Panc1 (cell line): Measurements from ENCODE around the gene PRR30. TPM values are rescaled to one million over a fixed set of nuclear protein-coding genes. Genes with fewer than 3 reads are reported as not detected.

ENCODE experiments used
- ATAC-seq: fragments of 200-7000 bp; cut with Tn5 transposase; 2 replicates; pipeline ENCODE4 v1.9.1; 2020; ENCODE audit warnings: mild to moderate bottlenecking, moderate library complexity
- BruUV-seq: library from RNA; stranded (reverse); fragments of 400-500 nt; replicated peaks from 2 replicates; lab custom pipeline; 2021; lab: Mats Ljungman, UMichigan
- CTCF ChIA-PET: fragments of 300-600 bp; sonication (Branson Sonifier 250); formaldehyde crosslinking; loops from one replicate; lab custom pipeline; 2022; ENCODE audit warnings: antibody characterized with exemption; lab: Charles Lee
- POLR2A ChIA-PET: fragments of 300-600 bp; sonication (Branson Sonifier 250); formaldehyde crosslinking; loops from one replicate; lab custom pipeline; 2022; ENCODE audit warnings: antibody characterized with exemption; lab: Charles Lee
- DNase-seq: peaks from one replicate; pipeline ENCODE4 v3.0.0-alpha.2; 2010; ENCODE audit warnings: low read depth, low spot score
- H3K27ac ChIP-seq: 2 replicates; pipeline ENCODE4 v1.5.1; 2011; ENCODE audit warnings: mild to moderate bottlenecking, low read length, inconsistent platforms
- H3K27me3 ChIP-seq: fragments of 200-500 bp; sonication (Bioruptor generic); 2 replicates; pipeline ENCODE4 v1.6.0; 2014; ENCODE audit warnings: low read length, inconsistent platforms; ENCODE audit not compliant: control insufficient read depth, insufficient read depth
- H3K36me3 ChIP-seq: fragments of 200-500 bp; sonication (Bioruptor generic); 2 replicates; pipeline ENCODE4 v1.5.1; 2014; ENCODE audit warnings: inconsistent platforms, mild to moderate bottlenecking, low read length, moderate library complexity; ENCODE audit not compliant: control insufficient read depth, insufficient read depth
- H3K4me1 ChIP-seq: 2 replicates; pipeline ENCODE4 v1.5.1; 2011; ENCODE audit warnings: inconsistent platforms, mild to moderate bottlenecking, low read length, moderate library complexity; ENCODE audit not compliant: control insufficient read depth, insufficient read depth
- H3K4me3 ChIP-seq, 2 experiments: 2 replicates each; pipeline ENCODE4 v1.5.1; 2011 to 2012; ENCODE audit warnings: low read depth in 2 of 2, low read length in 2 of 2, mild to moderate bottlenecking in 2 of 2, inconsistent platforms in 1 of 2, moderate library complexity in 1 of 2
- H3K9me3 ChIP-seq: fragments of 200-500 bp; sonication (Bioruptor generic); 2 replicates; pipeline ENCODE4 v1.5.1; 2014; ENCODE audit warnings: low read depth, mild to moderate bottlenecking, inconsistent platforms, low read length, moderate library complexity; ENCODE audit not compliant: control insufficient read depth, insufficient read depth
- POLR2AphosphoS5 ChIP-seq: IDR thresholded peaks from 2 replicates; pipeline ENCODE4 v1.6.1; 2012; ENCODE audit warnings: mild to moderate bottlenecking, low read depth, low read length, moderate library complexity
- SIN3A ChIP-seq: IDR thresholded peaks from 2 replicates; pipeline ENCODE4 v1.6.1; 2012; ENCODE audit warnings: low read depth, mild to moderate bottlenecking, low read length, moderate library complexity, borderline replicate concordance; ENCODE audit not compliant: insufficient read depth
- TCF7L2 ChIP-seq: IDR thresholded peaks from 2 replicates; pipeline ENCODE4 v1.6.1; 2011; ENCODE audit warnings: mild to moderate bottlenecking, low read depth, low read length, inconsistent platforms
- in situ Hi-C: cut with HindIII; loops from 2 replicates; pipeline ENCODE4 v1.10.0; 2016; ENCODE audit warnings: low sequenced_read_pairs, low pct_unique_long_range_greater_than_20kb
- intact Hi-C: fragments of 100-400 bp; cut with micrococcal nuclease; formaldehyde crosslinking; loops from one replicate; pipeline ENCODE4 v1.10.0; 2022; ENCODE audit not compliant: unreplicated experiment
- total RNA-seq: library from RNA; stranded (reverse); gene quantifications from one replicate; pipeline ENCODE4 v1.2.1, GENCODE V29; 2021; ENCODE audit not compliant: unreplicated experiment
- TF ChIP-seq, protein P1 (sequence below), 2 experiments: IDR thresholded peaks; 2 replicates each; pipeline ENCODE4 v1.6.1; 2011 to 2012; ENCODE audit warnings: low read depth in 2 of 2, control low read depth in 1 of 2, low read length in 1 of 2, mild to moderate bottlenecking in 1 of 2, moderate library complexity in 1 of 2; ENCODE audit not compliant: insufficient read depth in 1 of 2
- TF ChIP-seq, protein P2 (sequence below): fragments of 450-650 bp; IDR thresholded peaks from 2 replicates; pipeline ENCODE4 v1.5.1; 2017; ENCODE audit warnings: mild to moderate bottlenecking

Gene PRR30
- total RNA-seq, 1 experiment from 2014 or later, result not detected

DNA sequence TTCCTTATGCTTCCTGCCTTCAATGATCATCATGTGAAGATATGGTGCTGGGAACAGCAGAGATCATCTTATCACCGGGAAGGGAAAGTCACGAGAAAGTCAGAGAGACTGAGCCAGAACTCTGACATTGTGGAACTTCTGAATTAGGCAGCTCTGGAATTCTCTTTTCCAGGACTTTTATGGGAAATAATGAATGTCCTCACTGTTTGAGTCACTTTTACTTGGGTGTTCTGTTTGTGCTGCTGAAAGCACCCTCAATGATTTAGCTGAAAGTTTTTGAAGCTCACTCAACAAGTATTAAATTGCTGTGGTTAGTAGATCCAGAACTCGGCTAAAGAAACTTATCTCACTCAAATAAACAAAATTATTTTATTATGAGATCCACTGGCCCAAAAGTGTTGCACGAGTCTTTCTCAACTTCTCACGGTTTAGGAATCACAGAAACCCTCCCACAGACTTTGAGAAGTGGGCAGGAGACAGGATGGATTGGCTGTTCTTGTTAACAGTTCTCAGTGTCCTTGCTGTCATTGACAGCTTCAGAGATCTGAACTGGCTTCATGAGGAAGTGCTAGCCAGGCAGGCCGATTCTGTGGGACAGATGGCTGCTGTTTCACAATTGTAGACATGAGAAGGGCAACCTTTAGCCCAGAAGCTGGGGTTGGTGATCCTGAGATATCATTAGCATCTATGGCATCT is 46.3 kb upstream of the PRR30 start:
- BruUV-seq, result no TSS peak
- CTCF ChIA-PET, result no interaction called here
- intact Hi-C loops (no loop called here), in situ Hi-C loops (no loop called here)
- H3K27ac ChIP-seq, result no peak overlapping the region
- no peaks in the 10 kb centered on the region for H3K9me3 ChIP-seq
- ATAC-seq (no peak), DNase-seq (no peak)
- H3K4me1 ChIP-seq, result no peaks in the 10 kb centered on the region
- H3K27me3 ChIP-seq, result no peaks in the 10 kb centered on the region
- POLR2A ChIA-PET, result no interaction called here
- H3K4me3 ChIP-seq, result no peak overlapping the region
- TF ChIP-seq TCF7L2 (no peak), SIN3A (no peak), POLR2AphosphoS5 (no peak)
- TF ChIP-seq, protein P1, sequence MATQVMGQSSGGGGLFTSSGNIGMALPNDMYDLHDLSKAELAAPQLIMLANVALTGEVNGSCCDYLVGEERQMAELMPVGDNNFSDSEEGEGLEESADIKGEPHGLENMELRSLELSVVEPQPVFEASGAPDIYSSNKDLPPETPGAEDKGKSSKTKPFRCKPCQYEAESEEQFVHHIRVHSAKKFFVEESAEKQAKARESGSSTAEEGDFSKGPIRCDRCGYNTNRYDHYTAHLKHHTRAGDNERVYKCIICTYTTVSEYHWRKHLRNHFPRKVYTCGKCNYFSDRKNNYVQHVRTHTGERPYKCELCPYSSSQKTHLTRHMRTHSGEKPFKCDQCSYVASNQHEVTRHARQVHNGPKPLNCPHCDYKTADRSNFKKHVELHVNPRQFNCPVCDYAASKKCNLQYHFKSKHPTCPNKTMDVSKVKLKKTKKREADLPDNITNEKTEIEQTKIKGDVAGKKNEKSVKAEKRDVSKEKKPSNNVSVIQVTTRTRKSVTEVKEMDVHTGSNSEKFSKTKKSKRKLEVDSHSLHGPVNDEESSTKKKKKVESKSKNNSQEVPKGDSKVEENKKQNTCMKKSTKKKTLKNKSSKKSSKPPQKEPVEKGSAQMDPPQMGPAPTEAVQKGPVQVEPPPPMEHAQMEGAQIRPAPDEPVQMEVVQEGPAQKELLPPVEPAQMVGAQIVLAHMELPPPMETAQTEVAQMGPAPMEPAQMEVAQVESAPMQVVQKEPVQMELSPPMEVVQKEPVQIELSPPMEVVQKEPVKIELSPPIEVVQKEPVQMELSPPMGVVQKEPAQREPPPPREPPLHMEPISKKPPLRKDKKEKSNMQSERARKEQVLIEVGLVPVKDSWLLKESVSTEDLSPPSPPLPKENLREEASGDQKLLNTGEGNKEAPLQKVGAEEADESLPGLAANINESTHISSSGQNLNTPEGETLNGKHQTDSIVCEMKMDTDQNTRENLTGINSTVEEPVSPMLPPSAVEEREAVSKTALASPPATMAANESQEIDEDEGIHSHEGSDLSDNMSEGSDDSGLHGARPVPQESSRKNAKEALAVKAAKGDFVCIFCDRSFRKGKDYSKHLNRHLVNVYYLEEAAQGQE (IDR thresholded peaks at IDR 0.05; ENCODE audit: insufficient read depth in 1 of 2, low read depth in 2 of 2, low read length in 1 of 2), result no peak
- TF ChIP-seq, protein P2, sequence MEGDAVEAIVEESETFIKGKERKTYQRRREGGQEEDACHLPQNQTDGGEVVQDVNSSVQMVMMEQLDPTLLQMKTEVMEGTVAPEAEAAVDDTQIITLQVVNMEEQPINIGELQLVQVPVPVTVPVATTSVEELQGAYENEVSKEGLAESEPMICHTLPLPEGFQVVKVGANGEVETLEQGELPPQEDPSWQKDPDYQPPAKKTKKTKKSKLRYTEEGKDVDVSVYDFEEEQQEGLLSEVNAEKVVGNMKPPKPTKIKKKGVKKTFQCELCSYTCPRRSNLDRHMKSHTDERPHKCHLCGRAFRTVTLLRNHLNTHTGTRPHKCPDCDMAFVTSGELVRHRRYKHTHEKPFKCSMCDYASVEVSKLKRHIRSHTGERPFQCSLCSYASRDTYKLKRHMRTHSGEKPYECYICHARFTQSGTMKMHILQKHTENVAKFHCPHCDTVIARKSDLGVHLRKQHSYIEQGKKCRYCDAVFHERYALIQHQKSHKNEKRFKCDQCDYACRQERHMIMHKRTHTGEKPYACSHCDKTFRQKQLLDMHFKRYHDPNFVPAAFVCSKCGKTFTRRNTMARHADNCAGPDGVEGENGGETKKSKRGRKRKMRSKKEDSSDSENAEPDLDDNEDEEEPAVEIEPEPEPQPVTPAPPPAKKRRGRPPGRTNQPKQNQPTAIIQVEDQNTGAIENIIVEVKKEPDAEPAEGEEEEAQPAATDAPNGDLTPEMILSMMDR, result no peak
- no peaks in the 10 kb centered on the region for H3K36me3 ChIP-seq

DNA sequence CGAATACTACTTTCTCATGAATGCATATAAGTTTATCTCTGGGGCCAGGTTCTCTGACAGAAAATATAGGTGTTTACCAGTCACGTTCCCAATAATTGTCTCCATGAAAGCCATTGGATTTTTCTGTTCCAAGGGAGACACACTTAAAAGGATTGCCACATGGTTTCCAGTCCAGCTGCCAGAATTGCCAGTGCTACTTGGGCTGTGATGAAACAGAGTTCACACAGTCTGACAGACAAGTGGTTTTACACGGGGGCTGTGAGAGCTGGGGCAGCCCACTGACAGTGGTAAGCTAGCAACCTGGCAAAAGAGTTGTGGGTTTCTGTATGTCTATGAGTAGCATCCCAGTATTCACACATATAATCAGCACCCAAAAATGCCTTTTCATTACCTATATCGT is 44.9 kb upstream of the PRR30 start:
- Histone ChIP-seq H3K36me3 (no peaks in the 10 kb centered on the region), H3K27ac (no peak overlapping the region), H3K4me1 (no peaks in the 10 kb centered on the region), H3K4me3 (no peak overlapping the region), H3K27me3 (peaks cover under 1% of the 10 kb centered on the region; the same call in 1 of the 2 replicates), H3K9me3 (no peaks in the 10 kb centered on the region)
- ATAC-seq (no peak), DNase-seq (no peak)
- CTCF ChIA-PET, result no interaction called here
- POLR2A ChIA-PET, result no interaction called here
- in situ Hi-C loops, result no loop called here
- TF ChIP-seq, protein P1 (IDR thresholded peaks at IDR 0.05; ENCODE audit: insufficient read depth in 1 of 2, low read depth in 2 of 2, low read length in 1 of 2), result no peak
- TF ChIP-seq TCF7L2 (no peak), SIN3A (no peak)
- intact Hi-C loops, result no loop called here
- BruUV-seq, result no TSS peak
